Activated naive CD8-positive, alpha-beta T cell treated with anti-CD3 and anti-CD28 coated beads, Interleukin-2, amount 10 ng/mL, durations not matched to agents 7 days and 5 days (primary cell): ENCODE data around the gene ZFYVE28. TPM values are rescaled to one million over a fixed set of nuclear protein-coding genes. Genes with fewer than 3 reads are reported as not detected.
A peak's percentile ranks its signal among the peaks of the same experiment; 100 is the strongest.

Experiments
- ATAC-seq: fragments of 150-1000 bp; cut with Tn5 transposase; one replicate; pipeline ENCODE4 v1.10.0; 2021; ENCODE audit warnings: low read depth, moderate library complexity
- POLR2A ChIA-PET: fragments of 350-600 bp; sonication (Branson Sonifier 250); formaldehyde crosslinking; loops from one replicate; lab custom pipeline; 2021; ENCODE audit warnings: antibody characterized with exemption; lab: Charles Lee
- DNase-seq: peaks from one replicate; pipeline ENCODE4 v3.0.0; 2021
- H3K27ac Mint-ChIP-seq: one replicate; pipeline ENCODE4 v1.8.0; 2022; ENCODE audit warnings: mild to moderate bottlenecking, mixed read lengths
- H3K27me3 Mint-ChIP-seq: one replicate; pipeline ENCODE4 v1.8.0; 2022; ENCODE audit warnings: mild to moderate bottlenecking, moderate library complexity, mixed read lengths
- H3K36me3 Mint-ChIP-seq: one replicate; pipeline ENCODE4 v1.8.0; 2021; ENCODE audit warnings: mild to moderate bottlenecking, mixed read lengths
- H3K4me1 Mint-ChIP-seq: one replicate; pipeline ENCODE4 v1.8.0; 2021; ENCODE audit warnings: mixed read lengths
- H3K4me3 Mint-ChIP-seq: one replicate; pipeline ENCODE4 v1.8.0; 2022; ENCODE audit warnings: mild to moderate bottlenecking, moderate library complexity, mixed read lengths
- H3K9me3 Mint-ChIP-seq: one replicate; pipeline ENCODE4 v1.8.0; 2021; ENCODE audit warnings: mixed read lengths
- total RNA-seq, 2 experiments: library from RNA; stranded (reverse); gene quantifications; one replicate each; pipeline ENCODE4 v1.2.3, GENCODE V29; 2021

Gene ZFYVE28
- total RNA-seq, 2 experiments from 2014 or later: 16.1 to 17.7 TPM

DNA sequence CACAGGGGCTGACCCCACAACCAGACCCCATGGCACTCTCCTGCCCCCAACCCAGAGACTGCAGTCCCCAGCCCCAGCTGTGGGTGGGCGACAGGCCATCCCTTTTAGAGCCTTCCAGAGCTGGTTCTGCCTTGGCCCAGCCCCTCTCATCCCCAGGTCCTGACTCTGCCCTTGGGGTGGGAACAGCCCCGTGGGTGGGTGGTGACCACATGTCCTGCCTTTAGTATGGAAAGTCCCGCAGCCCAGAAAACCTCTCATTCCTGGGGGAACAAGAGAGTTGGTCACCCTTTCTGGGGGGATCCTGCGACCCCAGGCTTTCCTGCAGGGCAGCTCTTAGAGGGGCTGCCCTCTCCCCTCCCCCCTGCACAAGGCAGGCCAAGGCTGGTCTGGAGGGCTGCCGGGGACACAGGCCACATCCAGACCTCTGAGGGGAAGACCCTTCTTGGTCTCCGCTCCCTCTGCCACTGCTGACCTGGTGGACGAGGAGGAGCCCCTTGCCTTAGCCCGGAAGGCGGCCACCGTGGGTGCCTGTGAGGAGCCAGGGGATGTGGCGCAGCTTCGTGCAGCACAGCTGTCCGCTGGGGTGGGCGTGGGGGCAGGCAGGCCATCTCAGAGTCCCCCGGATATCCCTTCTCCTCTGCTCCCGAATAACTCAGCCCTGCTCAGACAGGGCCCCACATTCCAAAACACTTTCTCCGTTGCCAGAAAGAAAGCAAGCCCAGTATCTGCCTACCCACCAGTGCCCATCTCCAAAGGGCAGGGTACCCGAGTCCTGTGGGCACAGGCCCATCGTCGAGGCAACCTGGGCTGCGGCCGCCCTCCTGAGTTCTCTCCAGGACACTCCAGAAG lies 149.9 kb downstream of the ZFYVE28 start:
- H3K4me3 Mint-ChIP-seq: no peak overlapping the region
- DNase-seq (no peak), ATAC-seq (no peak)
- no peak overlapping the region for H3K27ac Mint-ChIP-seq
- no peaks in the 10 kb centered on the region for H3K9me3 Mint-ChIP-seq
- POLR2A ChIA-PET: no interaction called here
- no peaks in the 10 kb centered on the region for H3K36me3 Mint-ChIP-seq
- H3K4me1 Mint-ChIP-seq: no peaks in the 10 kb centered on the region
- no peaks in the 10 kb centered on the region for H3K27me3 Mint-ChIP-seq

GRCh38 chr4:2267841-2268240 lies 150.6 kb downstream of the ZFYVE28 start:
- no peak overlapping the region for H3K4me3 Mint-ChIP-seq
- H3K4me1 Mint-ChIP-seq: no peaks in the 10 kb centered on the region
- no peak for ATAC-seq
- H3K27ac Mint-ChIP-seq: no peak overlapping the region
- H3K36me3 Mint-ChIP-seq: no peaks in the 10 kb centered on the region
- H3K9me3 Mint-ChIP-seq: no peaks in the 10 kb centered on the region
- POLR2A ChIA-PET: no interaction called here
- no peaks in the 10 kb centered on the region for H3K27me3 Mint-ChIP-seq
- no peak for DNase-seq

- ATAC-seq: no peak
- Mint-ChIP-seq H3K27ac (no peak overlapping the region), H3K4me1 (no peaks in the 10 kb centered on the region), H3K27me3 (no peaks in the 10 kb centered on the region), H3K36me3 (no peaks in the 10 kb centered on the region), H3K9me3 (no peaks in the 10 kb centered on the region), H3K4me3 (no peak overlapping the region)
- no peak for DNase-seq
- POLR2A ChIA-PET: no interaction called here
Measured at GRCh38 chr4:2267320-2267811, 151.1 kb downstream of the ZFYVE28 start.

DNA sequence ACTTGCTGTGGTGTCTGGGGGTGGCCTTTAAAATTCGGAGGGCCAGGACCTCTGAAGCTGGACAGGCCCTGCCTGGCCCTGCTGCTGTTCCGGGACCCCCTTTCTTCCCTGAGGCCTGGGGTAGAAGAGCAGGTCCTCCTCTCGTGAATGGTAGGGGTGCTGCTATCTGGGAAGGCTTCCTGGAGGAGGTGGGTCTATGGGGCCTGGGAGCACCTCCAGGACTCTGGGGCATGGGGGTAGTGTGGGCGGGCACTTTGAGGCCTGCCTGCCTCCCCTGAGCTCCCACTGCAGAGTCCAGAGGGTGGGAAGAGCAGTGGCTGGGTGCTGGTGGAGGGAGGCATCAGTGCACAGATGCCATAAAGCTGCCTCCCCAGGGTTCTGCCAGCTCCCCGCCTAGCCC lies 151.6 kb downstream of the ZFYVE28 start:
- Mint-ChIP-seq H3K27me3 (no peaks in the 10 kb centered on the region), H3K4me3 (no peak overlapping the region), H3K27ac (no peak overlapping the region), H3K4me1 (no peaks in the 10 kb centered on the region), H3K9me3 (no peaks in the 10 kb centered on the region), H3K36me3 (no peaks in the 10 kb centered on the region)
- POLR2A ChIA-PET: interaction anchor here (0.9 kb wide), 1 partner anchor 25 kb away, joined by 4 read pairs; the partner anchor contains the start of genes HAUS3 and POLN
- DNase-seq (no peak), ATAC-seq (no peak)

DNA sequence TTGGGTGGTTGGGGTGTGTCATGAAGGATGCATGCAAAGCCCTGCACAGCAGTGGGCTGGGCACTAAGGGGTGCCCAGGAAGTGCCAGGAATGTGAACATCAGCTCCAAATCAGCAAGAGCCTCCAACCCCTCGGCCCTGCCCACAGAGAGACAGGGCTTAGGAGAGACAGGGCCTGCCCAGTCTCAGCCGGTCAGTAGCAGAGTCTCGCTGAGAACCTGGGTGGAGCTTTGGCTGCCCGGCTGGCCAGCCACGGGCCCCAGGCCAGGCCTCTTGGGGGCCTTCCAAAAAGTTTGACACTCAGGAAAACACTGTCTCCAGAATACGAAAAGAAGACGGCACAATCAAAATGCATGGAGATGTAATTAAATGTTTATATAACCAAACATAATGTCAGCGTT lies 152.3 kb downstream of the ZFYVE28 start:
- no peak overlapping the region for H3K4me3 Mint-ChIP-seq
- no peaks in the 10 kb centered on the region for H3K9me3 Mint-ChIP-seq
- no peaks in the 10 kb centered on the region for H3K4me1 Mint-ChIP-seq
- POLR2A ChIA-PET: interaction anchor here (0.9 kb wide), 1 partner anchor 25 kb away, joined by 4 read pairs; the partner anchor contains the start of genes HAUS3 and POLN
- DNase-seq: no peak
- no peaks in the 10 kb centered on the region for H3K27me3 Mint-ChIP-seq
- no peak overlapping the region for H3K27ac Mint-ChIP-seq
- ATAC-seq: no peak
- H3K36me3 Mint-ChIP-seq: no peaks in the 10 kb centered on the region

DNA sequence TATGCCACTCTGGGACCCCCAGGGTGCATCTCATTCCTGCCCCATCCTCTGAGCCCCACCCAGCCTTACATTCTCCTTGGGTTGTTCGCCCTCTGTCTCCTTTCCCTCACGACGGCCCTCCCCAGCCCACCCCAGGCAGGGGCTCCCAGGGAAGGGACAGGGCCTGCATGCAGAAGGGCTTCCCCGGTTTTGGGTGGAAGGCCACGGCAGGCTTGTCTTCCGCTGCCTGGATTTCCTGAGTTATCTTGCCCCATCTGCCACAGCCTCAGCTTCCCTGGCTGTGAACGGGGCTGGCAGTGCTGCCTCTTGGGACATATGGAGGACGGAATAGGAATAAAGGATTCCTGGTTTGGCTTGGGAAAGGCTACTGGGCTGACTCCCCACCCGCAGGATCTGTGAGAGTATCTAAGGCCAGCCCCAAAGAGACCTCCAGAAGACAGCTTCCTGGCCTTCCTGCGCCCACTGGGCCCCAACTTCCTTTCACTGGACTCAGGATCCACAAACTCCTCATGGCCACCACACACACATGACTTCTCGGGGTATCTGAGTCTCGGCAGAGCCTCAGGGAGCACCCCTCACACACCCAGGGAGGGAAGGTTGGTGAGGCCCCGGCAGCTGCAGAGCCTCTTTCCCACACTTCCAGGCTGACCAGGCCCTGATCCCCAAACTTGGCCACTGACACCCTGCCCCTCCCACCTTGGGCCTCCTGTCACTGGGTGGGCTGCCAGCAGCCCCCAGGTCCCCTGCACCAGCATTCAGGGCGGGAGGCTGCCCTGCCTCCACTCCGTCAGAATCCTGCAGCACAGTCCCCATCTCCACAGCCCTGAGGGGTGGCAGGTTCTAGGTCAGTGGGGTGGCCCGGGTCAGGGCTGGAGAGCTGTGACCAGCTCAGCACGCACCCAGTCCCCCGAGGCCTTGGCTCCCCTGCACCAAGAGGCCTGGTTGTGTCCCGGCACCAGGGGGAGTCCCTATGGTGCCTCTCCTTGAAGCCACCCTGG lies 153.0 kb downstream of the ZFYVE28 start:
- Mint-ChIP-seq H3K4me1 (no peaks in the 10 kb centered on the region), H3K4me3 (no peak overlapping the region), H3K36me3 (no peaks in the 10 kb centered on the region), H3K9me3 (no peaks in the 10 kb centered on the region), H3K27ac (no peak overlapping the region), H3K27me3 (no peaks in the 10 kb centered on the region)
- DNase-seq: no peak
- POLR2A ChIA-PET: interaction anchor here (1.2 kb wide), 1 partner anchor 25 kb away, joined by 3 read pairs; no protein-coding TSS in a partner anchor
- ATAC-seq: no peak

- DNase-seq (no peak), ATAC-seq (no peak)
- Mint-ChIP-seq H3K27me3 (no peaks in the 10 kb centered on the region), H3K27ac (no peak overlapping the region), H3K9me3 (no peaks in the 10 kb centered on the region), H3K36me3 (no peaks in the 10 kb centered on the region), H3K4me1 (no peaks in the 10 kb centered on the region), H3K4me3 (no peak overlapping the region)
- POLR2A ChIA-PET: interaction anchor here (1.2 kb wide), 1 partner anchor 26 kb away, joined by 3 read pairs; no protein-coding TSS in a partner anchor
Measured at GRCh38 chr4:2264481-2265041, 153.9 kb downstream of the ZFYVE28 start.

GRCh38 chr4:2263926-2264321 lies 154.5 kb downstream of the ZFYVE28 start:
- H3K4me3 Mint-ChIP-seq: no peak overlapping the region

GRCh38 chr4:2262944-2263250 lies 155.5 kb downstream of the ZFYVE28 start:
- DNase-seq (no peak), ATAC-seq (no peak)
- Mint-ChIP-seq H3K4me1 (no peaks in the 10 kb centered on the region), H3K9me3 (no peaks in the 10 kb centered on the region), H3K27ac (peak overlapping the region; percentile 74), H3K36me3 (no peaks in the 10 kb centered on the region), H3K4me3 (peak overlapping the region; percentile 70), H3K27me3 (no peaks in the 10 kb centered on the region)
- POLR2A ChIA-PET: interaction anchor here (0.9 to 2.1 kb wide), 6 partner anchors 16 to 150 kb away, joined by 3 to 22 read pairs (median 8); partner anchors contain the start of genes HAUS3 and POLN

More at GRCh38 chr4:2263926-2264321, 154.5 kb downstream of the ZFYVE28 start:
- Mint-ChIP-seq H3K9me3 (no peaks in the 10 kb centered on the region), H3K36me3 (no peaks in the 10 kb centered on the region), H3K27ac (no peak overlapping the region), H3K4me1 (no peaks in the 10 kb centered on the region), H3K27me3 (no peaks in the 10 kb centered on the region)
- POLR2A ChIA-PET: no interaction called here
- no peak for ATAC-seq
- peak; percentile 24 for DNase-seq

DNA sequence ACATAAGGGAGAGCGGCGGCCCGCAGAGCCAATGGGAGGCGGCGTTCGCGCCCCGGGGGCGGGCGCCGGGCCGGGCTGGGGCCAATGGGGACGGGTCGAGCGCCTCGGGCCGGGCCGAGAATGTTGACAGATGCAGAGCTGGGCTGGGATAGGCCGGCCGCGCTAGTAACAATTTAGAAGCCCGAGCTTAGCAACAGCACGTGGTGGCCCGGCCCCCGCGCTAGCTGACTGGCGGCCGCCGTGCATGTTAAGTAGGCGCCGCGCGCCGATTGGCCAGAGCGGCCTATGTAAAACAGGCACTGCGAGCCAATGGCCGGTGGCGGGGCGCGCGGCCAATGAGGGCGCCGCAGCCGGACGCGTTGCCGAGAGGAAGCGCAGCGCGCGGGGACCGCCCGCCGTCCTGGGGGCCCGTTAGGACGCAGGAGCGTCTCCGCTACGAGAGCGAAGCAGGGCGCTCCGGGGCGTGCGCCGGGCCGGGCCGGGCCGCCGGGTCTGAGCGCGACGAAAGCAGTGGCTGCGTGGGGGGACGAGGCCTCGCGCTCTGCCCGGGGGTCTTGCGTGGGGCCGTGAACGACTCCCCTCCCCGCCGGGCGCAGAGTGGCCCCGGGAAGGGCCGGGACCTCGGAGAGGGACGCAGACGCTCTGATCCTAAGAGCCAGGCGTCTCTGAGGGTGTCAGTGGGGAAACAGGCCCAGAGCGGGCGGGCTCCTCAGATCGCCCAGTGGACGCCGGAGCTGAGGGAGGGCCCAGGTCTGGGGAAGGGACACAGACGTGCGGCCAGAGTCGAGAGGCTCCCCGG lies 156.1 kb downstream of the ZFYVE28 start:
- Mint-ChIP-seq H3K36me3 (no peaks in the 10 kb centered on the region), H3K27me3 (no peaks in the 10 kb centered on the region), H3K27ac (peak overlapping the region; percentile 77), H3K4me3 (peak overlapping the region; percentile 70), H3K4me1 (no peaks in the 10 kb centered on the region), H3K9me3 (no peaks in the 10 kb centered on the region)
- POLR2A ChIA-PET: interaction anchor here (0.6 to 2.1 kb wide), 18 partner anchors 16 to 333 kb away, joined by 3 to 22 read pairs (median 4); partner anchors contain the start of genes HAUS3, POLN and RNF4
- DNase-seq: peak; percentile 97
- peak; percentile 94 for ATAC-seq

- POLR2A ChIA-PET: interaction anchor here (0.6 to 2.1 kb wide), 16 partner anchors 20 to 333 kb away, joined by 3 to 22 read pairs (median 4); partner anchors contain the start of genes HAUS3, POLN and RNF4
- peak; percentile 1 for ATAC-seq
- Mint-ChIP-seq H3K27ac (peak within 1 kb of the TSS; percentile 77), H3K27me3 (no peaks in the 10 kb centered on the region), H3K36me3 (no peaks in the 10 kb centered on the region), H3K9me3 (no peaks in the 10 kb centered on the region), H3K4me1 (no peaks in the 10 kb centered on the region), H3K4me3 (peak within 1 kb of the TSS; percentile 70)
- DNase-seq: no peak
Measured at GRCh38 chr4:2261853-2262144, 156.6 kb downstream of the ZFYVE28 start, which contains the start of gene MXD4. Gene MXD4, minus strand, starts transcription at chr4:2262109. Its CDS starts 129 bp downstream, at chr4:2261980.
